H1 (cell line): ENCODE data around the gene USP3. TPM values are rescaled to one million over a fixed set of nuclear protein-coding genes. Genes with fewer than 3 reads are reported as not detected.

Experiments used
- CTCF ChIA-PET: fragments of 300-600 bp; sonication (Branson Sonifier 250); formaldehyde crosslinking; loops from one replicate; lab custom pipeline; 2021; ENCODE audit not compliant: partially characterized antibody; lab: Charles Lee
- POLR2A ChIA-PET: fragments of 300-600 bp; sonication (Branson Sonifier 250); formaldehyde crosslinking; loops from one replicate; lab custom pipeline; 2021; ENCODE audit warnings: inconsistent platforms; ENCODE audit not compliant: partially characterized antibody; lab: Charles Lee
- DNase-seq, 2 experiments: peaks; one replicate each; pipeline versions ENCODE4 v3.0.0 to v3.0.0-alpha.2; 2010 to 2022; ENCODE audit warnings: low spot score in 2 of 2, low read depth in 1 of 2, mixed read lengths in 1 of 2
- FAIRE-seq: peaks from 2 replicates; lab custom pipeline; 2011; peaks lifted over from hg19 to GRCh38; lab: Jason Lieb, UNC
- H2AFZ ChIP-seq: 2 replicates; pipeline ENCODE4 v1.8.1; 2012; ENCODE audit warnings: low read length, inconsistent platforms
- H2AK5ac ChIP-seq: 2 replicates; pipeline ENCODE4 v1.6.1; 2013; ENCODE audit warnings: low read depth, low read length
- H2BK120ac ChIP-seq: replicated peaks from 2 replicates; pipeline ENCODE3; 2013; ENCODE audit warnings: low read depth, low read length, inconsistent platforms
- H2BK12ac ChIP-seq: 2 replicates; pipeline ENCODE4 v1.6.1; 2013; ENCODE audit warnings: low read depth, low read length
- H2BK15ac ChIP-seq: 2 replicates; pipeline ENCODE4 v1.6.1; 2013; ENCODE audit warnings: low read length
- H2BK20ac ChIP-seq: 2 replicates; pipeline ENCODE4 v1.6.1; 2013; ENCODE audit warnings: low read length
- H2BK5ac ChIP-seq: 2 replicates; pipeline ENCODE4 v1.6.1; 2013; ENCODE audit warnings: low read depth, low read length
- H3K14ac ChIP-seq: 2 replicates; pipeline ENCODE4 v1.6.1; 2013; ENCODE audit warnings: inconsistent platforms; ENCODE audit not compliant: insufficient read length
- H3K18ac ChIP-seq: 2 replicates; pipeline ENCODE4 v1.6.1; 2013; ENCODE audit warnings: low read length; ENCODE audit errors: extremely low read depth
- H3K23ac ChIP-seq: 2 replicates; pipeline ENCODE4 v1.6.1; 2013; ENCODE audit warnings: inconsistent platforms; ENCODE audit not compliant: insufficient read length
- H3K23me2 ChIP-seq: 2 replicates; pipeline ENCODE4 v1.6.1; 2013; ENCODE audit warnings: low read depth, low read length
- H3K27ac ChIP-seq: 2 replicates; pipeline ENCODE4 v1.6.1; 2011; ENCODE audit warnings: low read depth, low read length, inconsistent platforms
- H3K27me3 ChIP-seq, 4 experiments: replicated peaks in 1 of 4; 1 replicate in 1 of 4; 2 replicates in 3 of 4; pipeline versions ENCODE4 v1.6.1 to v1.8.1; 2011 to 2013; ENCODE audit warnings: low read length in 3 of 4, mild to moderate bottlenecking in 3 of 4, inconsistent platforms in 2 of 4, mixed read lengths in 2 of 4, moderate library complexity in 1 of 4; ENCODE audit not compliant: control insufficient read depth in 3 of 4, insufficient read depth in 3 of 4; ENCODE audit errors: extremely low read depth in 1 of 4
- H3K36me3 ChIP-seq, 4 experiments: 2 replicates each; pipeline versions ENCODE4 v1.6.1 to v1.8.1; 2011 to 2013; ENCODE audit warnings: mild to moderate bottlenecking in 4 of 4, low read length in 3 of 4, moderate library complexity in 2 of 4, control low read depth in 1 of 4, inconsistent platforms in 1 of 4; ENCODE audit not compliant: insufficient read depth in 4 of 4, control insufficient read depth in 2 of 4
- H3K4ac ChIP-seq: replicated peaks from 2 replicates; pipeline ENCODE3; 2013; ENCODE audit warnings: low read length, low read depth, mixed read lengths, inconsistent platforms; ENCODE audit not compliant: insufficient read length
- H3K4me1 ChIP-seq, 4 experiments: replicated peaks in 1 of 4; 1 replicate in 1 of 4; 2 replicates in 3 of 4; pipeline versions ENCODE4 v1.6.1 to v1.8.1; 2011 to 2013; ENCODE audit warnings: low read length in 3 of 4, inconsistent platforms in 2 of 4, mixed read lengths in 1 of 4; ENCODE audit not compliant: insufficient read depth in 4 of 4, control insufficient read depth in 3 of 4
- H3K4me2 ChIP-seq, 2 experiments: 2 replicates each; pipeline versions ENCODE4 v1.6.1 to v1.8.1; 2011 to 2013; ENCODE audit warnings: low read depth in 2 of 2, low read length in 2 of 2, control low read depth in 1 of 2, inconsistent platforms in 1 of 2, mild to moderate bottlenecking in 1 of 2; ENCODE audit not compliant: insufficient read depth in 1 of 2
- H3K4me3 ChIP-seq, 4 experiments: fragments of 200-600, 300-600 bp in 1 of 4; sonication (generic), shearing (Covaris generic), sonication (Bioruptor Twin) in 1 of 4; 2 replicates each; pipeline versions ENCODE4 v1.5.1 to v1.8.1; 2011 to 2016; ENCODE audit warnings: low read length in 4 of 4, low read depth in 3 of 4, control low read depth in 2 of 4, inconsistent platforms in 2 of 4, mild to moderate bottlenecking in 2 of 4, mixed read lengths in 1 of 4, moderate library complexity in 1 of 4; ENCODE audit not compliant: insufficient read depth in 2 of 4; ENCODE audit errors: extremely low read depth in 1 of 4
- H3K56ac ChIP-seq: replicated peaks from 2 replicates; pipeline ENCODE3; 2013; ENCODE audit warnings: low read depth, mild to moderate bottlenecking, mixed read lengths, low read length, inconsistent platforms; ENCODE audit not compliant: insufficient read length
- H3K79me1 ChIP-seq: 2 replicates; pipeline ENCODE4 v1.6.1; 2013; ENCODE audit warnings: low read depth, low read length, control low read depth
- H3K79me2 ChIP-seq, 2 experiments: 2 replicates each; pipeline versions ENCODE4 v1.6.1 to v1.8.1; 2012 to 2013; ENCODE audit warnings: low read length in 2 of 2, mild to moderate bottlenecking in 2 of 2, inconsistent platforms in 1 of 2; ENCODE audit not compliant: insufficient read depth in 2 of 2, control insufficient read depth in 1 of 2
- H3K9ac ChIP-seq, 4 experiments: replicated peaks in 1 of 4; 1 replicate in 1 of 4; 2 replicates in 3 of 4; pipeline versions ENCODE4 v1.6.1 to v1.8.1; 2011 to 2013; ENCODE audit warnings: low read depth in 3 of 4, low read length in 3 of 4, control low read depth in 2 of 4, mild to moderate bottlenecking in 2 of 4, moderate library complexity in 2 of 4, inconsistent platforms in 1 of 4; ENCODE audit errors: extremely low read depth in 1 of 4
- H3K9me3 ChIP-seq, 2 experiments: 2 replicates each; pipeline versions ENCODE4 v1.6.1 to v1.8.1; 2012 to 2013; ENCODE audit warnings: mild to moderate bottlenecking in 2 of 2, moderate library complexity in 2 of 2, control low read depth in 1 of 2, inconsistent platforms in 1 of 2, low read depth in 1 of 2, low read length in 1 of 2, mixed read lengths in 1 of 2; ENCODE audit not compliant: insufficient read depth in 2 of 2
- H4K20me1 ChIP-seq, 2 experiments: replicated peaks in 1 of 2; 2 replicates each; pipeline versions ENCODE3 to v1.8.1; 2011 to 2013; ENCODE audit warnings: inconsistent platforms in 2 of 2, low read length in 2 of 2, mild to moderate bottlenecking in 1 of 2; ENCODE audit not compliant: insufficient read depth in 2 of 2, control insufficient read depth in 1 of 2
- H4K5ac ChIP-seq: 2 replicates; pipeline ENCODE4 v1.6.1; 2013; ENCODE audit warnings: low read length, low read depth, mixed read lengths, inconsistent platforms; ENCODE audit not compliant: insufficient read length
- H4K8ac ChIP-seq: 2 replicates; pipeline ENCODE4 v1.8.0; 2013; ENCODE audit warnings: mild to moderate bottlenecking, moderate library complexity, low read length, inconsistent platforms; ENCODE audit not compliant: insufficient read depth; ENCODE audit errors: extremely low read depth
- H4K91ac ChIP-seq: replicated peaks from 2 replicates; pipeline ENCODE3; 2013; ENCODE audit warnings: low read length, mixed read lengths, inconsistent platforms; ENCODE audit not compliant: insufficient read length
- ASH2L ChIP-seq: fragments of 200-600, 300-600 bp; sonication (generic); IDR thresholded peaks from one replicate; pipeline ENCODE4 v1.7.1; 2017; ENCODE audit warnings: low read length
- BCL11A ChIP-seq, 2 experiments: IDR thresholded peaks; one replicate each; pipeline ENCODE4 v1.6.1; 2011; ENCODE audit warnings: low read depth in 2 of 2, low read length in 2 of 2, mild to moderate bottlenecking in 2 of 2
- CBX8 ChIP-seq: fragments of 300-800, 300-1000 bp; sonication (generic); IDR thresholded peaks from 2 replicates; pipeline ENCODE4 v1.7.1; 2016; ENCODE audit warnings: low read depth, low read length, borderline replicate concordance
- CTBP2 ChIP-seq: IDR thresholded peaks from 2 replicates; pipeline ENCODE4 v1.7.0; 2011; ENCODE audit warnings: borderline replicate concordance, mild to moderate bottlenecking, moderate library complexity, mixed read lengths, low read length; ENCODE audit not compliant: insufficient read depth, insufficient read length
- E2F6 ChIP-seq: IDR thresholded peaks from 2 replicates; pipeline ENCODE4 v1.6.1; 2012; ENCODE audit warnings: inconsistent platforms
- EGR1 ChIP-seq: IDR thresholded peaks from 2 replicates; pipeline ENCODE4 v1.6.1; 2011; ENCODE audit warnings: low read depth, low read length, borderline replicate concordance
- GTF2F1 ChIP-seq: IDR thresholded peaks from 2 replicates; pipeline ENCODE4 v1.6.1; 2012; ENCODE audit warnings: low read depth, low read length, improper control_type of control experiment, borderline replicate concordance
- KDM1A ChIP-seq: fragments of 200-600, 300-600 bp; sonication (generic); IDR thresholded peaks from 2 replicates; pipeline ENCODE4 v1.7.1; 2016; ENCODE audit warnings: mild to moderate bottlenecking, low read length, borderline replicate concordance
- KDM4A ChIP-seq: IDR thresholded peaks from one replicate; pipeline ENCODE4 v1.7.1; 2012; ENCODE audit warnings: low read depth, mild to moderate bottlenecking, moderate library complexity, low read length, inconsistent platforms; ENCODE audit not compliant: severe bottlenecking
- POU5F1 ChIP-seq: IDR thresholded peaks from 2 replicates; pipeline ENCODE4 v1.6.1; 2011; ENCODE audit warnings: low read depth, mild to moderate bottlenecking, low read length, moderate library complexity
- RBBP5 ChIP-seq: IDR thresholded peaks from 2 replicates; pipeline ENCODE4 v1.7.1; 2012; ENCODE audit warnings: low read depth, mild to moderate bottlenecking, inconsistent platforms, low read length, moderate library complexity, borderline replicate concordance
- SIRT6 ChIP-seq: IDR thresholded peaks from one replicate; pipeline ENCODE4 v1.7.1; 2012; ENCODE audit warnings: low read length, inconsistent platforms
- TEAD4 ChIP-seq: IDR thresholded peaks from 2 replicates; pipeline ENCODE4 v1.6.1; 2012; ENCODE audit warnings: low read depth, low read length, inconsistent platforms, mixed read lengths
- YY1 ChIP-seq: IDR thresholded peaks from 2 replicates; pipeline ENCODE4 v1.6.1; 2011; ENCODE audit warnings: low read depth, mild to moderate bottlenecking, low read length
- WGBS, 2 experiments: shearing (Covaris generic) in 1 of 2; methylation state at CpG; one replicate each; pipeline versions ENCODE4 v1.1.6 to v1.1.7; 2013 to 2015; ENCODE audit warnings: low lambda C conversion rate in 2 of 2, mixed read lengths in 2 of 2, inconsistent platforms in 1 of 2, low coverage in 1 of 2, missing lambda C conversion rate in 1 of 2; ENCODE audit not compliant: insufficient replicate concordance in 2 of 2, insufficient coverage in 1 of 2, insufficient read length in 1 of 2; ENCODE audit errors: extremely low coverage in 1 of 2, missing lambda C conversion rate in 1 of 2; 5-methylcytosine and 5-hydroxymethylcytosine counted together
- polyA plus RNA-seq, 7 experiments: library from polyadenylated mRNA; depleted of rRNA in 3 of 7; stranded (reverse) in 5 of 7; unstranded in 2 of 7; fragments of >200 nt in 5 of 7; fragments of 200-250 nt in 2 of 7; gene quantifications; 1 replicate in 5 of 7; 2 replicates in 1 of 7; 4 replicates in 1 of 7; pipeline versions ENCODE4 v1.2.1 to v1.2.3, GENCODE V29; 2011 to 2013; ENCODE audit warnings: missing spikeins in 2 of 7, mixed read lengths in 2 of 7
- total RNA-seq: library from RNA; stranded (reverse); fragmentation: NEBNext Ultra II Directional; extraction: Animal tissue kit (Norgen Biotek cat#: 25700); gene quantifications from 2 replicates; pipeline ENCODE4 v1.2.1, GENCODE V29; 2021

Gene USP3
- total and polyA plus RNA-seq, 2 of the 8 experiments (the other 6 are each of a cell fraction or from before 2014, with no cell fraction given) = 15.5 to 16.2 TPM

GRCh38 chr15:63602595-63602994, 98.2 kb downstream of the USP3 start:
- Histone ChIP-seq H2AK5ac (no peak overlapping the region), H4K91ac (no peak overlapping the region), H3K4me3 (no peak overlapping the region), H3K36me3 (no peaks in the 10 kb centered on the region; a peak in 1 of 8 replicates), H2BK12ac (no peak overlapping the region), H4K20me1 (peaks cover 0 to 5% of the 10 kb centered on the region in 2 experiments), H3K23me2 (peaks cover 13% of the 10 kb centered on the region), H4K8ac (no peak overlapping the region), H3K79me2 (no peaks in the 10 kb centered on the region), H3K4ac (no peak overlapping the region), H3K56ac (no peak overlapping the region), H4K5ac (no peak overlapping the region), H3K23ac (no peak overlapping the region), H3K14ac (no peak overlapping the region), H2BK5ac (no peak overlapping the region), H3K27me3 (peaks cover 0 to 30% (median 19%) of the 10 kb centered on the region in 4 experiments; a peak in 6 of 7 replicates), H2BK120ac (no peak overlapping the region), H2BK15ac (no peak overlapping the region), H3K27ac (no peak overlapping the region), H2AFZ (no peak overlapping the region), H2BK20ac (no peak overlapping the region), H3K4me1 (peaks cover 0 to 14% (median 7%) of the 10 kb centered on the region in 4 experiments; a peak in 5 of 7 replicates), H3K4me2 (no peak overlapping the region; a peak in 1 of 4 replicates), H3K9ac (no peak overlapping the region), H3K9me3 (no peaks in the 10 kb centered on the region), H3K79me1 (no peaks in the 10 kb centered on the region), H3K18ac (no peak overlapping the region)
- DNase-seq (no peak), FAIRE-seq (no peak)
- 86% methylated on average over 3 of the region's 3 CpGs; no CpG with 5 or more reads in 1 of the 2 experiments for WGBS, 2 experiments
- CTCF ChIA-PET = interaction anchor here (0.6 to 4.3 kb wide), 7 partner anchors 8 to 381 kb away, joined by 3 to 21 read pairs (median 6); no protein-coding TSS in a partner anchor
- POLR2A ChIA-PET = no interaction called here
- TF ChIP-seq BCL11A (IDR thresholded peaks at IDR 0.05; ENCODE audit: low read depth in 2 of 2, low read length in 2 of 2) (no peak), YY1 (no peak), GTF2F1 (no peak), KDM1A (no peak), EGR1 (no peak), CTBP2 (no peak), POU5F1 (no peak), KDM4A (no peak), CBX8 (no peak), SIRT6 (no peak), TEAD4 (no peak), ASH2L (no peak), E2F6 (no peak), RBBP5 (no peak)
